ENCODE results near the gene AKTIP.

AKTIP gene

DNA sequence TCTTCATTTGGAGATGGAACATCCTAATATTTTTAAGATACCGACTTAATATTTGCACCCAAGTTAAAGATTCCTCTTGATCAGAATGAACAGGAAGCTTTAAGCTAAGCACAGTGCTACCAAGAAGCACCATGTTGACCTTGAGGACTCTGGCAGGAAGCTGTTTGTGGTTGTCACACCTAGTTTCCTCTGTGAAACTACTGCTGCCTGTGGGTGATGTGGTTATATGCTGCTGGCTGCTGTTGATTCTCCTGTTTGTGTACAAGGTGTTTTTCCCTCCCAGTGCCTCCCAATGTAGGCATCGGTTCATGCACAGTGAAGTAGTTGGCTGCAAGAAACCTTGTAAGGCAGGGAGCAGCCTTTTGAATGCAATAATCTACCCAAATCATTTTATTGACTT lies 45.3 kb downstream of the AKTIP start:
- no peak overlapping the region for H3K27ac ChIP-seq
- peaks cover 47% of the 10 kb centered on the region for H3K36me3 ChIP-seq
- no peaks in the 10 kb centered on the region for H3K27me3 ChIP-seq (ENCODE audit: insufficient read depth, low read depth, severe bottlenecking)
- TF ChIP-seq, protein P1, sequence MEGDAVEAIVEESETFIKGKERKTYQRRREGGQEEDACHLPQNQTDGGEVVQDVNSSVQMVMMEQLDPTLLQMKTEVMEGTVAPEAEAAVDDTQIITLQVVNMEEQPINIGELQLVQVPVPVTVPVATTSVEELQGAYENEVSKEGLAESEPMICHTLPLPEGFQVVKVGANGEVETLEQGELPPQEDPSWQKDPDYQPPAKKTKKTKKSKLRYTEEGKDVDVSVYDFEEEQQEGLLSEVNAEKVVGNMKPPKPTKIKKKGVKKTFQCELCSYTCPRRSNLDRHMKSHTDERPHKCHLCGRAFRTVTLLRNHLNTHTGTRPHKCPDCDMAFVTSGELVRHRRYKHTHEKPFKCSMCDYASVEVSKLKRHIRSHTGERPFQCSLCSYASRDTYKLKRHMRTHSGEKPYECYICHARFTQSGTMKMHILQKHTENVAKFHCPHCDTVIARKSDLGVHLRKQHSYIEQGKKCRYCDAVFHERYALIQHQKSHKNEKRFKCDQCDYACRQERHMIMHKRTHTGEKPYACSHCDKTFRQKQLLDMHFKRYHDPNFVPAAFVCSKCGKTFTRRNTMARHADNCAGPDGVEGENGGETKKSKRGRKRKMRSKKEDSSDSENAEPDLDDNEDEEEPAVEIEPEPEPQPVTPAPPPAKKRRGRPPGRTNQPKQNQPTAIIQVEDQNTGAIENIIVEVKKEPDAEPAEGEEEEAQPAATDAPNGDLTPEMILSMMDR (IDR thresholded peaks at IDR 0.05; ENCODE audit: low read depth, low read length), result no peak
- no peak overlapping the region for H3K4me3 ChIP-seq (ENCODE audit: low read depth, low read length)
- DNase-seq, result no peak
- H3K9me3 ChIP-seq (ENCODE audit: severe bottlenecking), result no peaks in the 10 kb centered on the region

DNA sequence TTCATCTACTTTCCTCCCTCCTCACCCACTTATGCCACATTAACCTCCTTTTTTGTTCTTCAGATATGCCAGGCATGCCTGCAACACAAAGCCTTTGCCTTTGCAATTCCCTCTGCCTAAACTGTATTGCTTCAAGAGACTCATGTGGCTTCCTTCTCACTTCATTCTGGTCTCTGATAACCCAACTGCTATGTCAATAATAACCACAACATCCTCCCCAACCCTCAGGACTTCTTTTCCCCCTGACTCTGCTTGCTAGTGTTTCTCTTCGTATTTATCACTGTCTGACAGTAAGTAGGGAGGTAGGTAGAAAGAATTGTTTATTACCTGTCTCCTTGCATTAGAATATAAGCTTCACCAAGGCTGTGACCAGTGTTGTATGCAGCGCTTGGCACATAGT lies 46.4 kb downstream of the AKTIP start:
- no peak overlapping the region for H3K27ac ChIP-seq
- H3K27me3 ChIP-seq (ENCODE audit: insufficient read depth, low read depth, severe bottlenecking), result no peaks in the 10 kb centered on the region
- no peaks in the 10 kb centered on the region for H3K9me3 ChIP-seq (ENCODE audit: severe bottlenecking)
- H3K36me3 ChIP-seq, result peaks cover 46% of the 10 kb centered on the region
- no peak for DNase-seq
- TF ChIP-seq, protein P1 (IDR thresholded peaks at IDR 0.05; ENCODE audit: low read depth, low read length), result no peak
- H3K4me3 ChIP-seq (ENCODE audit: low read depth, low read length), result no peak overlapping the region

DNA sequence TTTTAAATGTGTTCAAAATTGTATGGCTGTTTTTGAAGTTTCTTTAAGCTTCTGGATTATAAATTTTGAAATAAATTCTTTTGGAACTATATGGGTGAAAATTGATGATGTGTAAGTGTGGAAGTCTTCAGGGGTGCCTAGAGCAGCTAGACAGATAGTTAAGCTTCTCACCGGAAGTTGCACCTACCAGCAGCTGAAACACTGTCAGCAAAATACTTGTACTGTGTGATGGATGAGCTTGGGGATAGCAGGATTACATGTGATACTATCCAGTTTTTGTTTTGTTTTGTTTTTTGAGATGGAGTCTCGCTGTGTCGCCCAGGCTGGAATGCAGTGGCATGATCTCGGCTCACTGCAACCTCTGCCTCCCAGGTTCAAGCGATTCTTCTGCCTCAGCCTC lies 49.1 kb downstream of the AKTIP start:
- TF ChIP-seq, protein P1 (IDR thresholded peaks at IDR 0.05; ENCODE audit: low read depth, low read length), result no peak

DNA sequence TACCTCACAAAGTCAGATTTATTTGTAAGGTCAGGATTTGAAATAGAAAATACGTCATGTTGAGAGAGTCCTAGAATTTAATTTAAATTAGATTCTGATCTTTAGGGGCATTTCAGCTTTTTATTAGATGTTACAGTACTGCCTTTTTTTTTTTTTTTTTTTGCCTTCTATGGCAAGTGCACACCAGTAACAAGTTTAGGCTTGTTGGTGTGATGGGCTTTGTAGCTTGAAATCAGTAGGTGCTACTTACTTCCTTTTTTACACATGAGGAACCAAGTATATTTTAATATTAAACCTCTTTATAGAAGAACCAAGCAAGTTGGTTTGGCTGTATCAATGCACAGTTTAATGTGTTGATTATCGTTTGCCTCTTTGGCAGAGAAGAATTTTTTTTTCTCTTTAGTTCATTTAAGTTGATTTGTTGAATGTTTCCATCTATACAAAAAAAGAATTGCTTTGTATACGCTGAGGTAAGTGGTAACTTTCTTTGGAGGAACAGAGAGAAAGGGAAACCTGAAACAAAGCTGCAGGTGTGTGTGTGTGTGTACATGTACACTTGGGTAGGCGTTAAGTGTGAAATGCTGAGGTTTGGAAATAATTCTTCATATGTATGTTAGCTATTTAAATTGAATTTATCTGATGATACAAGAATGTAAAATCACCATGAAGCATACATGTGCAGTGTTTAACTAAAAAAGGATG lies 53.0 kb downstream of the AKTIP start:
- DNase-seq, result no peak
- Histone ChIP-seq H3K9me3 (ENCODE audit: severe bottlenecking) (no peaks in the 10 kb centered on the region), H3K4me3 (ENCODE audit: low read depth, low read length) (no peak overlapping the region), H3K27me3 (ENCODE audit: insufficient read depth, low read depth, severe bottlenecking) (no peaks in the 10 kb centered on the region), H3K36me3 (peaks cover 29% of the 10 kb centered on the region), H3K27ac (no peak overlapping the region)
- TF ChIP-seq, protein P1 (IDR thresholded peaks at IDR 0.05; ENCODE audit: low read depth, low read length), result no peak

More for the DNA sequence above, 49.1 kb downstream of the AKTIP start:
- no peaks in the 10 kb centered on the region for H3K27me3 ChIP-seq (ENCODE audit: insufficient read depth, low read depth, severe bottlenecking)
- H3K4me3 ChIP-seq (ENCODE audit: low read depth, low read length), result no peak overlapping the region
- H3K36me3 ChIP-seq, result peaks cover 34% of the 10 kb centered on the region
- H3K9me3 ChIP-seq (ENCODE audit: severe bottlenecking), result no peaks in the 10 kb centered on the region
- DNase-seq, result no peak
- no peak overlapping the region for H3K27ac ChIP-seq

DNA sequence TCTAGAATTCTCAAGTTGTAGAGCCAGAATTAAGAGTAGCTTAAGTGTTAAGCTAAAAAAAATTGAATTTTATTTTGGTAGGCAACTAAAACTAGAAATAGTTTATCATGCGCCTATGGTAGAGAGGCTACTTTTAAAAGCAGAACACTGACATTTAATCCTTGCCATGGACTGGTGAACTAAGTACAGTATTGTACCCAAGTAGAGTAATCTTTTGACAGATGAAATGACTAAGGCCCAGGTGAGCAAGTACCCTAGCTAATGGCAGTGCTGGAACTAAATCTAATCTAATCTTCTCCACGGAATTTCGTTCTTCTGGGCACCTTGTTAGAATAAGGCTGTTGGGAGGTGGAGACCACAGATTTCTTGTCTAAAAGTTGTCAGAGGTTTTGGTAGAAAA lies 56.9 kb downstream of the AKTIP start:
- H3K36me3 ChIP-seq, result peaks cover 20% of the 10 kb centered on the region
- TF ChIP-seq, protein P1 (IDR thresholded peaks at IDR 0.05; ENCODE audit: low read depth, low read length), result no peak
- H3K4me3 ChIP-seq (ENCODE audit: low read depth, low read length), result no peak overlapping the region
- H3K27me3 ChIP-seq (ENCODE audit: insufficient read depth, low read depth, severe bottlenecking), result no peaks in the 10 kb centered on the region
- no peak overlapping the region for H3K27ac ChIP-seq
- no peaks in the 10 kb centered on the region for H3K9me3 ChIP-seq (ENCODE audit: severe bottlenecking)
- no peak for DNase-seq

DNA sequence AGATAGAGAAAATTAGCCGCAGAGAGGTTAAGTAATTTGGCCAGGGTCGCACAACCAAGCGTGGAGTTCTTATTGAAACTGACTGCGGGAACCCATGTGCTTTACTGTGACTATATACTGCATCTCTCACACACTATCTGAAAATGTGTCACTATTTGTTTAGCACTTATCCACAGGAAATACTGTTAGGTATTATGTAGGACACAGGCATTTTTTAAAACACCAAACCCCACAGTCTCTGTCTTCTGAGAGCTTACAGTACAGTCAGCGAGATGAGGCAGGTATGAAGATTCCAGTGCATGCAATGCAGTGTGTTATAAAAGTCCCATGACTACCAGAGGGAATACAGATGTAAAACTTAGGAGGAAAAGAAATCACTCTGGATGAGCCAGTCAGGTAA lies 57.5 kb downstream of the AKTIP start:
- Histone ChIP-seq H3K36me3 (peaks cover 21% of the 10 kb centered on the region; the same call in 1 of the 2 replicates), H3K27me3 (ENCODE audit: insufficient read depth, low read depth, severe bottlenecking) (no peaks in the 10 kb centered on the region), H3K4me3 (ENCODE audit: low read depth, low read length) (no peak overlapping the region), H3K9me3 (ENCODE audit: severe bottlenecking) (no peaks in the 10 kb centered on the region), H3K27ac (no peak overlapping the region)
- TF ChIP-seq, protein P1 (IDR thresholded peaks at IDR 0.05; ENCODE audit: low read depth, low read length), result no peak
- no peak for DNase-seq

Data from WERI-Rb-1 (cell line).